ENCODE results near the gene TARS2. TPM values are rescaled to one million over a fixed set of nuclear protein-coding genes. Genes with fewer than 3 reads are reported as not detected.

The TARS2 gene, protein sequence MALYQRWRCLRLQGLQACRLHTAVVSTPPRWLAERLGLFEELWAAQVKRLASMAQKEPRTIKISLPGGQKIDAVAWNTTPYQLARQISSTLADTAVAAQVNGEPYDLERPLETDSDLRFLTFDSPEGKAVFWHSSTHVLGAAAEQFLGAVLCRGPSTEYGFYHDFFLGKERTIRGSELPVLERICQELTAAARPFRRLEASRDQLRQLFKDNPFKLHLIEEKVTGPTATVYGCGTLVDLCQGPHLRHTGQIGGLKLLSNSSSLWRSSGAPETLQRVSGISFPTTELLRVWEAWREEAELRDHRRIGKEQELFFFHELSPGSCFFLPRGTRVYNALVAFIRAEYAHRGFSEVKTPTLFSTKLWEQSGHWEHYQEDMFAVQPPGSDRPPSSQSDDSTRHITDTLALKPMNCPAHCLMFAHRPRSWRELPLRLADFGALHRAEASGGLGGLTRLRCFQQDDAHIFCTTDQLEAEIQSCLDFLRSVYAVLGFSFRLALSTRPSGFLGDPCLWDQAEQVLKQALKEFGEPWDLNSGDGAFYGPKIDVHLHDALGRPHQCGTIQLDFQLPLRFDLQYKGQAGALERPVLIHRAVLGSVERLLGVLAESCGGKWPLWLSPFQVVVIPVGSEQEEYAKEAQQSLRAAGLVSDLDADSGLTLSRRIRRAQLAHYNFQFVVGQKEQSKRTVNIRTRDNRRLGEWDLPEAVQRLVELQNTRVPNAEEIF
- total RNA-seq (2014; rRNA removed; shearing (Covaris generic)), result 17.8 and 21.8 TPM in 2 replicates

DNA sequence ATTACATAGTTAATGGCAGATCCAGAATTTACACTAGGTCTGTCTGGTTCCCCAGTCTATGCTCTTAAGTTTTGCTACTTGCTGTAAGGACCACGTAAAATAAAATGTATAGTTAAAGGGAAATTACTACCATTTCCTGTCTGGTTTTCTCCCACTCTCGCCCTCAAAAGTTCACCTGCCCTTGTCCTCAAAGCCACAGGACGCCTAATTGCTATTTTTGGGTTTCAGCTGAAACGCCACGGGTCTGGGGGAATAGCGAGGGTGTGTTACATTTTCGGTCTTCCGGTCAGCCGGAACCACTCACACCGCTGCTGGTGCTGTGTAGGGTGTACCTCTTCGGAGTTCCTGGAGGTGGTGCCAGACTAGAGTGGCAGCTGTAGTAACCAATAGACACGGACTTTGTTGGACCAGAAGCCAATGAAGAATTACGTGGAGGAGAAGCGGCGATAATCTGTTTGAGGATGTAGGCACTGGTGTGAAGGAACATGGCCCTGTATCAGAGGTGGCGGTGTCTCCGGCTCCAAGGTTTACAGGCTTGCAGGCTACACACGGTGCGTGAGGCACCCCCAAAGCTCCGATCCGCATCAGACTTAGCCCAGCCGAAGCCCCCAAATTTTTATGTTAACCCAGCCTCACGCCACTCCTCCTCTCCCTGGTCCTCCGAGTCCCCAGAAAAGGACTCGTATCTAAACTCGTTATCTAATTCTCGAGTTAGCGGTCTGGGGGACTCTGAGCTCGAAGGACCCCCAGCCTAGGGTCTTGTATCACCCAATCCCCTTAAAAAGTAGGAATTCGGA, at the start of gene TARS2:
Gene TARS2, plus strand, starts transcription at position 454 of the 797 bp plus-strand sequence. Its CDS starts 32 bp downstream, at position 486.
- DNase-seq (ENCODE audit: low read depth), result peak; percentile 98

- DNase-seq (ENCODE audit: low read depth), result no peak
These were observed 46.1 kb upstream of the TARS2 start for GRCh38 chr1:150441121-150441520.

GRCh38 chr1:150444232-150444631, 43.0 kb upstream of the TARS2 start:
- DNase-seq (ENCODE audit: low read depth), result no peak

- DNase-seq (ENCODE audit: low read depth), result no peak
These were observed 31.0 kb upstream of the TARS2 start for GRCh38 chr1:150456146-150456647.

DNA sequence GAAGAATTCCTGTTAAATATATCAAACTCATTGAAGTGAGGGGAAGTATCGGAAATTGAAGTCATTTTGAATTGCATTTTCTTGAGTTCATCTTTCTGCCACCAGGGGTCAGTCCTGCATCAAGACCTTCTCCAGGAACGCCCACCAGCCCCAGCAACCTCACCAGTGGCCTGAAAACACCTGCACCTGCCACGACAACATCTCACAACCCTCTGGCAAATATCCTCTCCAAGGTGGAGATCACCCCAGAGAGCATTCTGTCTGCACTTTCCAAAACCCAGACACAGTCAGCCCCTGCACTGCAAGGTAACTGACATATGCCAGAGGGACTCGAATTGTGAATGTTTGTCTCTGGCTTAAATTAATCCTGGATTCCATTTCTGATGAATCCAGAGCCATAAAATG, 22.8 kb upstream of the TARS2 start:
- DNase-seq (ENCODE audit: low read depth), result peak; percentile 44

GRCh38 chr1:150466964-150467363, 20.3 kb upstream of the TARS2 start:
- no peak for DNase-seq (ENCODE audit: low read depth)

- no peak for DNase-seq (ENCODE audit: low read depth)
These were observed 17.9 kb upstream of the TARS2 start for GRCh38 chr1:150469291-150469690.

DNA sequence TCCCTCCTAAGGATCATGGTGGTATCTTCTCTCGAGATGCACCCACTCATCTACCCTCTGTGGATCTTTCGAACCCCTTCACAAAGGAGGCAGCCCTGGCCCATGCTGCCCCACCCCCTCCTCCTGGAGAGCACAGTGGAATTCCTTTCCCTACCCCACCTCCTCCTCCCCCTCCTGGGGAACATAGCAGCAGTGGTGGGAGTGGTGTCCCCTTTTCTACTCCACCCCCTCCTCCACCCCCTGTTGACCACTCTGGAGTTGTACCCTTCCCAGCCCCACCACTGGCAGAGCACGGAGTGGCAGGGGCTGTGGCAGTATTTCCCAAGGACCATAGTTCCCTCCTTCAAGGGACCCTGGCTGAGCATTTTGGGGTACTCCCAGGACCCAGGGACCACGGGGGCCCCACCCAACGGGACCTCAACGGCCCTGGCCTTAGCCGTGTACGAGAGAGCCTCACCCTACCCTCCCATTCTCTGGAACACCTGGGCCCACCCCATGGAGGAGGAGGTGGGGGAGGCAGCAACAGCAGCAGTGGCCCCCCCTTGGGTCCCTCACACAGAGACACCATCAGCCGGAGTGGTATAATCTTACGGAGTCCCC, 14.5 kb upstream of the TARS2 start:
- no peak for DNase-seq (ENCODE audit: low read depth)

DNA sequence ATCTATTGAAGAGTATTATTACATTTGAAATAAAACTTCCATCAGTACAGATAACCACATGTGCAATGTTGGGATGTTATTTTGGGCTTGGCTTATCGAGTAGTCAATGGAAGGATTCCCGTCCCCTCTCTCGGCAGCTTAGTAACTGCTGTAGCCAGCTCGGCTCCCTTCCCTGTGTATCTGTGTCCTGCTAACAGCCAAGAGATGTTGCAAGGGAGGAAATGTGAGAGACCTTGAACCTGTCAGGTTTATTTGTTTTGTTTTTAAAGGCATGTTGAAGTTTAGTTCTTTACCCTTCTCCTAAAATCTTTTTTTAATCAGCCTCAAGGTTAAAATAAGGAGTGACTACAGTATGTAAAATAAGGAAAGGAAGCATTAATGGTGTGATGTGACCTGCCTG, 13.6 kb upstream of the TARS2 start:
- no peak for DNase-seq (ENCODE audit: low read depth)

DNA sequence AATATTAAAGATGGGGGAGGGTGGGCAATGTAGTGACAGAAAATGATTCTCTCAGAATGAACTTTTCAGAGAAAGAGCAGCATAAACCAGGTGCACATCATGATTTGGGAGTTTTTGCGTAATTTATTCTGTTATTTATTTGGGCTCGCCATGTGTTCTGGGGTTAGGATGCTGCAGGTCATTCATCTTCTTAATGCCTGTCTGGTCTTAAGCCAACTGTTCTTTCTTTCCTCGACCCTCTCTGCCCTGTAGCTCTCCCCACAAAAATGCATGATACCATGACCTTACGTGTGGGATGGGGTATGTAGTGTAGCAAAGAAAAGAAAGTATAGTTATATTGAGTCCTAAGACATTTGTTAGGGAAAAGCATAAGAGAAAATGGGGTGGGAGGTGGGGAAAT, 12.3 kb upstream of the TARS2 start:
- DNase-seq (ENCODE audit: low read depth), result no peak

DNA sequence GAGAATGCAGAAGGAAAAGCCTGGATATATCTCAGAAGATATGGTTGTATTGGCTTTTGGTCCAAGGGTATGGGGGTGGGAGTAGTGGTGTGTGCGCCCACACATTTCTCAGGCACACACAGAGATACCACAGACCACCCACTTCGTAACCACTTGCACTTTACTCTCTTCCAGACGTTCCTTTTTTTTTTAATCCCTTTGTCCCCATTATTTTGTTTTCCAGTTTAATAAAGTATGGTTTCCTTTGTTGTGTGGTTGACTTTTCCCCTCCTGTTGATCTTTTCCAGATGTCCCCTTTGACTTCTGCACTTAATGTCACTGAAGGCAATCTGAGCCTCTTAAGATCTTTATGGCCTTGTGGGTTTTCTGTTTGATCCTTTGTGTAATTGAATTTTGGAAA, 10.5 kb upstream of the TARS2 start:
- no peak for DNase-seq (ENCODE audit: low read depth)

- no peak for DNase-seq (ENCODE audit: low read depth)
These were observed 9.9 kb upstream of the TARS2 start for GRCh38 chr1:150477320-150477719.

DNA sequence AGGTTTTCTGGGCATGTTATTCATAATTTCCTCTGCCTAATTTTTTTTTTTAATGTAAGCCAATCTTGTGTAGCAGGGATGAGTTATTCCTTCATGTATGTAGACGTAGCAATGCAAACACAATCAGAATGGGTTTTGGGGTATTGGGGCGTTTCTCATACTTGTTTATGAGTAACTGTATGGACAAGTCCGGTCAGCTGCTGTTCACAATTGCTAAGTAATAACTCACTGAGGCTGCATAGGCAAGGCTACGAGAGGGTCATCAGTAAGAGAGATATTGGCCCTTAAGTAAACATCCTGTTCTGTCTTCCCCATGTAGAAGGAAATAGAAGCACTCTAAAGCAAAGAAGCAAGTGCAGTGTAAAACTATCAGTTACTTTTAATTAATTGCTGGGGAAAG, 9.5 kb upstream of the TARS2 start:
- DNase-seq (ENCODE audit: low read depth), result no peak

- no peak for DNase-seq (ENCODE audit: low read depth)
These were observed 7.8 kb upstream of the TARS2 start for GRCh38 chr1:150479370-150479769.

DNA sequence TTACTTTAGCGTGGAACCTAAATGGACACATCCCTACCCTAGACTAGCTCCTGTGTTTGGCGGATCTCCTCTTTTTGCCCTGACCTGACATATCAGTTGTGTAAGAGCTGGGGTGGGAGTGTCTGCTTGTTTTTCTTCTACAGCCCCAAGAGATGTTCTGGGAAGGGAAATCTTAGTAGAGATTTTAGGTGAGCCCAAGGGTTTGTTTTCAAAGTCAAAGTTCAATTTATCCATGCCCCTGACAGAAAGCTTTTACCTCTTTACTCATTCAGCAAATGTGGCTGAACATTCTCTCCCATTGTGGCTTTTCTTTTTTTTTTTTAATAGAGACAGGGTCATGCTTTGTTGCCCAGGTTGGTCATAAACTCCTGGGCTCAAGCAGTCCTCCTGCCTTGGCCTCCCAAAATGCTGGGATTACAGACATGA, 7.3 kb upstream of the TARS2 start:
- DNase-seq (ENCODE audit: low read depth), result no peak

- no peak for DNase-seq (ENCODE audit: low read depth)
These were observed 2.8 kb upstream of the TARS2 start for GRCh38 chr1:150484431-150484830.

GRCh38 chr1:150484861-150485260, 2.4 kb upstream of the TARS2 start:
- DNase-seq (ENCODE audit: low read depth), result no peak

- no peak for DNase-seq (ENCODE audit: low read depth)
These were observed 520 bp downstream of the TARS2 start for GRCh38 chr1:150487763-150488115.

- no peak for DNase-seq (ENCODE audit: low read depth)
These were observed 6.0 kb downstream of the TARS2 start for GRCh38 chr1:150493175-150493574.

- DNase-seq (ENCODE audit: low read depth), result no peak
These were observed 11.1 kb downstream of the TARS2 start for GRCh38 chr1:150498342-150498741.

DNA sequence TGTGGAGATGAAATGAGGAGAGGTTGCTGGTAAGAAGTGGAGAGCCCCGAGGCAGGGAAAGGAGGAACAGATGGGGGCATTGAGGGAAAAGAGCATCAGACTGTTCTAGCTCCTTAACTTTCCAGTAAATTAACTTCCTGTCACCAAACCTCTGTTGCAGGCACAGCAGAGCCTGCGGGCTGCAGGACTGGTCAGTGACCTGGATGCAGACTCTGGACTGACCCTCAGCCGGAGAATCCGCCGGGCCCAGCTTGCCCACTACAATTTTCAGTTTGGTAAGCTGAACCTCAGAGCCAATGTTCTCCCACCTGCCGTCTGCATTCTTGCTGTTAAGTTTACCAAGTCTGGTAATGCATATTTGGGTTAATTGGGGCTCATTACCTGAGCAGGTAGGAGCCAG, 18.2 kb downstream of the TARS2 start:
- no peak for DNase-seq (ENCODE audit: low read depth)
